ENCODE results near the gene MAP4K4. TPM values are rescaled to one million over a fixed set of nuclear protein-coding genes. Genes with fewer than 3 reads are reported as not detected.
"Not testable (repeated sequence)": the region's sequence is repeated elsewhere in the genome, so short reads cannot be mapped to it uniquely, and the experiment has no call there.

Gene MAP4K4
- total RNA-seq, 8 experiments from 2014 or later, result 72.4 to 551 (median 123) TPM

DNA sequence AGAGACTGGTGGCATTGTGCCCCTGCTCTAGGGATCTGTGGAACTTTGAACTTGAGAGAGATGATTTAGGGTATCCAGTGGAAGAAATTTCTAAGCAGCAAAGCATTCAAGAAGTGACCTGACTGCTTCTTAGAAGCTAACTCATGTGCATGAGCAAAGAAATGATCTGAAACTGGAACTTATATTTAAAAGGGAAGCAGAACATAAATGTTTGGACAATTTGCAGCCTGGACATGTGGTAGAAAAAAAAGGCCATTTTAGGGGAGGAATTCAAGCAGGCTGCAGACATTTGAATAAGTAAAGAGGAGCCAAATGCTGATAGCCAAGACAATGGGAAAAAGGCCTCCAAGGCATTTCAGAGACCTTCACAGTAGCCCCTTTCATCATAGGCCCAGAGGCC is 226.8 kb downstream of the MAP4K4 start:
- ATAC-seq (replicated peaks in 6 of 8); H3K4me1 ChIP-seq (replicated peaks in 1 of 2); H3K4me3 ChIP-seq; in situ Hi-C loops (cut with MboI; ENCODE audit: low pct_unique_long_range_greater_than_20kb in 2 of 9, low sequenced_read_pairs in 9 of 9, unreplicated experiment in 9 of 9); H3K27ac ChIP-seq: not testable (repeated sequence)

DNA sequence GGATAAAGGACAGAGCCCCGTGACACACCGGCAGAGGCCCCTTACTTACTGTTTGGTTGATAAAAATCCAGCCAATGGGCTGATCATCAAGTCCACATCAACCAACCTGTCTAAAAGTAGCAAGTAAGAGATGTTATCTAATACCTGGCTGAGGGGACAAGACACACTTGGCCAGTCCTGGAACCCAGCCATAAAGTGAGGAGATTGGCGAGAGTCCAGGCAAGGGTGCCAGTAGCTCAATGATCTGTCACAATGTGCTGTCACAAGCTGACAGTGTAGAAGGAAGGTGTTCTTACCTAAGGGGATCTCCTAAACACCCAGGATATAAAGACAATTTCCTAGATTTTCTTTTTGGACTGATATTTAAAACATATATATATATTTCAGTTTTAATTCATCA is 232.5 kb downstream of the MAP4K4 start:
- ATAC-seq (replicated peaks in 6 of 8), result no peak
- Histone ChIP-seq H3K4me3 (no peak overlapping the region), H3K27ac (no peak overlapping the region), H3K4me1 (replicated peaks in 1 of 2) (no peaks in the 10 kb centered on the region)
- 60 to 100% (median 79%) methylated on average over 2 to 3 of the region's 3 CpGs; no CpG with 5 or more reads in 5 of the 10 experiments for WGBS, 10 experiments
- in situ Hi-C loops (cut with MboI; ENCODE audit: low pct_unique_long_range_greater_than_20kb in 2 of 9, low sequenced_read_pairs in 9 of 9, unreplicated experiment in 9 of 9), result no loop called here

DNA sequence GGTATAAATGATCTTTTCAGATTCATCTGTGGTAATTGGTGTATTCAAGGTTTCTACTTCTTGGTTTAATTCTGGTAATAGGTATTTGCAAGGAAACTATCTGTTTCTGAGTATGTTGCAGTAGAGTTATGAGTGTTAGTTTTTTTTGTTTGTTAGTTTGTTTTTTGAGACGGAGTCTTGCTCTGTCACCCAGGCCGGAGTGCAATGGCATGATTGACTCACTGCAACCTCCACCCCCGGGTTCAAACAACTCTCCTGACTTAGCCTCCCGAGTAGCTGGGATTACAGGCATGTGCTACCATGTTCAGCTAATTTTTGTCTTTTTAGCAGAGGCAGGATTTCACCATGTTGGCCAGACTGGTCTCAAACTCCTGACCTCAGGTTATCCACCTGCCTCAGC is 233.3 kb downstream of the MAP4K4 start:
- H3K4me1 ChIP-seq (replicated peaks in 1 of 2), result peaks cover 0 to 3% of the 10 kb centered on the region in 2 donors
- ATAC-seq (replicated peaks in 6 of 8), result no peak
- no peak overlapping the region for H3K27ac ChIP-seq
- 45 to 92% (median 75%) methylated on average over 1 to 4 of the region's 4 CpGs; no CpG with 5 or more reads in 3 of the 10 experiments for WGBS, 10 experiments
- H3K4me3 ChIP-seq, result no peak overlapping the region
- in situ Hi-C loops (cut with MboI; ENCODE audit: low pct_unique_long_range_greater_than_20kb in 2 of 9, low sequenced_read_pairs in 9 of 9, unreplicated experiment in 9 of 9), result no loop called here

DNA sequence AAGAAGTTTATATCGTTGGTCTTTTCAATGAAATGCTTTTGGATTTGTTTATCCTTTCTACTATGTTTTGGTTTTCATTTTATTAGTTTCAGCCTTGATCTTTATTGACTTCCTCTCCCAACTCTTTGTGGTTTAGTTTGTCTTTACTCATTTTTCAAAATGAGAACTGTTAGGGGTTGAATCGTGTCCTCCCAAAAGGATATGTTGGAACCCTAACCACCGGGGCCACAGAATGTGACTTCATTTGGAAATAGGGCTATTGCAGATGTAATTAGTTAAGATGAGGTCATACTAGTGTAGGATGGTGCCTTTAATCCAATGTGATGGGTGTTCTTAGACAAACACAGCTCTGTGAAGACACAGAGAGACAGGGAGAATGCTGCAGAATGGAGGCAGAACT is 233.9 kb downstream of the MAP4K4 start:
- in situ Hi-C loops (cut with MboI; ENCODE audit: low pct_unique_long_range_greater_than_20kb in 2 of 9, low sequenced_read_pairs in 9 of 9, unreplicated experiment in 9 of 9), result no loop called here
- Histone ChIP-seq H3K4me1 (replicated peaks in 1 of 2) (peaks cover 0 to 4% of the 10 kb centered on the region in 2 donors), H3K4me3 (no peak overlapping the region), H3K27ac (no peak overlapping the region)
- WGBS, 10 experiments, result 7 to 92% (median 79%) methylated on average over 1 to 3 of the region's 3 CpGs
- no peak for ATAC-seq (replicated peaks in 6 of 8)

GRCh38 chr2:101935764-101936163 is 238.3 kb downstream of the MAP4K4 start:
- H3K4me3 ChIP-seq; in situ Hi-C loops (cut with MboI; ENCODE audit: low pct_unique_long_range_greater_than_20kb in 2 of 9, low sequenced_read_pairs in 9 of 9, unreplicated experiment in 9 of 9); H3K4me1 ChIP-seq (replicated peaks in 1 of 2); H3K27ac ChIP-seq: not testable (repeated sequence)
- WGBS, 10 experiments, result 40 to 60% (median 48%) methylated on average over 1 to 2 of the region's 4 CpGs; no CpG with 5 or more reads in 7 of the 10 experiments
- ATAC-seq (replicated peaks in 6 of 8), result peak in 5 of 8 experiments; percentile 54 to 99 (median 77)

- H3K4me1 ChIP-seq (replicated peaks in 1 of 2), result no peaks in the 10 kb centered on the region
- 28 to 100% (median 84%) methylated on average over 1 to 3 of the region's 3 CpGs for WGBS, 10 experiments
- no peak for ATAC-seq (replicated peaks in 6 of 8)
- no peak overlapping the region for H3K27ac ChIP-seq
- in situ Hi-C loops (cut with MboI; ENCODE audit: low pct_unique_long_range_greater_than_20kb in 2 of 9, low sequenced_read_pairs in 9 of 9, unreplicated experiment in 9 of 9), result no loop called here
- H3K4me3 ChIP-seq, result no peak overlapping the region
Observed at GRCh38 chr2:101942851-101943250, 245.3 kb downstream of the MAP4K4 start.

Other genes with a start within 250 kb of the MAP4K4 start
- under 1 TPM in 4 of 8 experiments, not detected in 4; 0.14 to 0.27 (median 0.23) TPM for gene RFX8, start 222.6 kb upstream of the MAP4K4 start, total RNA-seq